OCI-M1 (cell line): ENCODE measurements around the gene SHANK1.
A peak's percentile ranks its signal among the peaks of the same experiment; 100 is the strongest.
"Not testable (repeated sequence)": the region's sequence is repeated elsewhere in the genome, so short reads cannot be mapped to it uniquely, and the experiment has no call there.

Experiments used
- DNase-seq: peaks from one replicate; lab custom pipeline; 2025; lab: John Stamatoyannopoulos, UW

The SHANK1 gene

GRCh38 chr19:50633973-50634372 lies 85.6 kb downstream of the SHANK1 start:
- DNase-seq = no peak

DNA sequence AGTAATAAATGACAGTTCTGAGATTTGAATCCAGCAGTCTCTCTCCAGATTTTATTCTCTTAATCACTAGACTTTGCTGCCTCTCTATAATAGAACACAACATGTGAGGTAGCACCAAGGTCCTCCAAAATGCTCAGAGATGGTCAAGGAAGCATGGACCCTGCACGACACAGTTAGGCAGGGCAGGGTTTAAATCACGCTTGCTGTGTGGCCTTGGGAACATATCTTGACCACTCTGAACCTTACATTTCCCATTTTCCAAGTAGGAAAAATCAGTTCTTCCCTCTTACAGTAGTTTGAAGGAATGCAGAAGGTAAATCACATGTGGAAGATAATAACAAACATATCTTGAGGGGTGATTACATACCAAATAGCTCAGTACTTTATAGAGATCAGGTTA lies 86.2 kb downstream of the SHANK1 start:
- no peak for DNase-seq

GRCh38 chr19:50632151-50632835 lies 87.3 kb downstream of the SHANK1 start:
- no peak for DNase-seq

DNA sequence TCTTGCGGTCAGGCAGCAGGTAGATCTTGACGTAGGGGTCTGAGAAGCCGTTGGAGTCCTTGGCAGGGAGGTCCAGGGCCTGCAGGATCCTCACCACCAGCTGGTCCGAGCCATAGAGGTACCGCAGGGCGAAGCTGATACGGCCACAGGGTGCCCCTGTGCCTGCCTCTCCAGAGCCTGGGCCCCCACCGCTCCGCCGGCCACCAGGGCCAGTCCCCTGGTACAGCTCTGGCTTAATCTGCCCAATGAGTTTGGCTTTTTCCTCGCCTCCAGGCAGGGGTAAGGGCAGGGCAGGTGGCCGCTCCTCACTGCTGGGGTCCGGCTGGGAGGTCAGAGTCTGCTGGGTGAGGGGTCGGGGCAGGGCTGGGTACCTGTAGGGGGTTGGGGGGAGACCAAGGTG lies 89.8 kb downstream of the SHANK1 start:
- DNase-seq = no peak

DNA sequence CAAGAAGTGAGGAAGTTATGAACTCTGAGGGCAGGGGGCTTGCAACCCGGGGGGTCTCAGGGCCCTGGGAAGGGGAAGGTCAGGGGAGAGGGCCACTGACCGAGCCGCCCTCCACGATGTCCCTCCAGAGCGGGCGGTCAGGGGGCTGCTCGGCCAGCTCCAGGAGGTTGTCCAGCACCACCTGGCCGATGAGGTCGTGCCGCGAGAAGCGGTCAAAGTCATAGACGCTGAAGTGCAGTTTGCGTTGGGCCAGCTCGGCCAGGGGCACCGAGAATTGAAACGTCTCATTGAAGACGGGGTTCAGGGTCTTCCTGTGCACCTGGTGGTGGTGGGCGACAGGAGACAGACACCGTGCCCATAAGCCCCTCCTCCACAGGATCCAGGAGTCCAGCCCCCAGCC lies 90.4 kb downstream of the SHANK1 start:
- DNase-seq = no peak

- DNase-seq = no peak
Measured at GRCh38 chr19:50628551-50628950, 91.1 kb downstream of the SHANK1 start.

GRCh38 chr19:50628146-50628545 lies 91.5 kb downstream of the SHANK1 start:
- no peak for DNase-seq

DNA sequence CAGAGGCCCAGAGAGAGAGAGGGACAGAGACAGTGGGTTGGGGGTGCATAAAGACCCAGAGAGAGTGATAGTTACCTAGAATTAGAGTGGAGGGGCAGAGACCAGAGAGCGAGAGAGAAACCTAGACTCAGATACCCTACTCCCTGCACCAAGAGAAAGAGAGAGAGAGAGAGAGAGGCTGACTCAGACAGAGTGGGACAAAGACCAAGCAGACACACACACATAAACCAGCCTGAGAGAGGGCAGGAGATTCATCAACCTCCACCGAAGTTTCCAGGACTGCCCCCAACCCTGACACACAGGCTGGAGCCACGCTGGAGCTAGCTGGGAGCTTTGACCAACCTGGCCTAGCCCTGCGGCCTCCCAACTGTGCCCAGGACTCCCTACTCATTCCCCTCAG lies 92.8 kb downstream of the SHANK1 start:
- DNase-seq = no peak

GRCh38 chr19:50626011-50626410 lies 93.6 kb downstream of the SHANK1 start:
- no peak for DNase-seq

GRCh38 chr19:50624949-50625600 lies 94.5 kb downstream of the SHANK1 start:
- no peak for DNase-seq

- DNase-seq = not testable (repeated sequence)
Measured at GRCh38 chr19:50620394-50620906, 99.2 kb downstream of the SHANK1 start.

GRCh38 chr19:50619184-50619583 lies 100.4 kb downstream of the SHANK1 start:
- not testable (repeated sequence) for DNase-seq

DNA sequence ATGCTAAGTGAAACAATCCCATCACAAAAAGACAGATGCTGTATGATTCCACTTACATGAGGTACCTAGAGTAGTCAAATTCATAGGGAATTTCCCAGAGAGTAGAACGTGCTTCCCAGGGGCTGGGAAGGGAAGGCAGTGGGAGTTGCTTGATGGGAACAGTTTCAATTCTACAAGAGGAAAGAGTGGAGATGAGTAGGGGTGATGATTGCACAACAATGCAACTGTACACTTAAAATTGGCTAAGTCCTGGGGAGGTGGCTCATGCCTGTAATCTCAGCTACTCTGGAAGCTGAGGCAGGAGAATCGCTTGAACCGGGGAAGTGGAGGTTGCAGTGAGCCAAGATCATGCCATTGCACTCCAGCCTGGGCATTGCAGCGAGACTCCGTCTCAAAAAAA lies 101.2 kb downstream of the SHANK1 start:
- not testable (repeated sequence) for DNase-seq

DNA sequence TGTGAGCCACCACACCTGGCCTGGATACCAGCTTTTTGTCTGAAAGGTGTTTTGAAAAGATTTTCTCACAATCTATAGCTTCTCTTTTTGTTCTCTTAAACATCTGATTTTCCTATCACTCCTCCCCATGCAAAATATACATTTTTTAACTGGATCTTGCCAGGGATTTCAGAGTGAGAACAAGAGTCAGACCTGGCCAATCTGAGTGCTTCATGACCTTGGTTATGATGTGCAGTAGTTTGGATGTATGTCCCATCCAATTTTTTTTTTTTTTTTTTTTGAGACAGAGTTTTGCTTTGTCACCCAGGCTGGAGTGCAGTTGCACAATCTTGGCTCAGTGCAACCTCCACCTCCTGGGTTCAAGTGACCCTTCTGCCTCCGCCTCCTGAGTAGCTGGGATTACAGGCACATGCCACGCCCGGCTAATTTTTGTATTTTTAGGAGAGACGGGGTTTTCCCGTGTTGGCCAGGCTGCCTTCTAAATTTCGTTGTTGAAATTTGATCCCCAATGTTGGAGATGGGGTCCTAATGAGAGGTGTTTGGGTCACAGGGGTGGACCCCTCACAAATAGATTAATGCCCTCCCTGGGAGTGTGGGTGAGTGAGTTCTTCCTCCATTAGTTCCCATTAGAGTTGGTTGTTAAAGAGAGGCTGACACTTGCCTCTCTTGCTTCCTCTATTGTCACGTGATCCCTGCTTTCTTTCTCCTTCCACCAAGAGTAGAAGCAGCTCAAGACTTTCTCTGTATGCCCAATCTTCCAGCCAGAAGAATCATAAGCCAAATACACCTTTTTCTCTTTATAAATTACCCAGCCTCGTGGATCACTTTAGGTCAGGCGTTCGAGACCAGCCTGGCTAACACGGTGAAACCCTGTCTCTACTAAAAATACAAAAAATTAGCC lies 106.8 kb downstream of the SHANK1 start:
- peak; percentile 33 for DNase-seq
